GM19099 (cell line): ENCODE results near the gene OTUD5.
A peak's percentile ranks its signal among the peaks of the same experiment; 100 is the strongest.

Source experiments
- POLR2A ChIP-seq: IDR thresholded peaks from 3 replicates; pipeline ENCODE4 v1.6.1; 2011; ENCODE audit warnings: low read depth; ENCODE audit not compliant: insufficient read length; ENCODE audit errors: extremely low read depth

Gene OTUD5

GRCh38 chrX:48905090-48905790 lies 52.2 kb downstream of the OTUD5 start:
- TF ChIP-seq POLR2A, result no peak

GRCh38 chrX:48904626-48905025 lies 52.8 kb downstream of the OTUD5 start:
- TF ChIP-seq POLR2A, result no peak

- TF ChIP-seq POLR2A, result no peak
Observed at GRCh38 chrX:48904180-48904579, 53.2 kb downstream of the OTUD5 start.

GRCh38 chrX:48903290-48903689 lies 54.1 kb downstream of the OTUD5 start:
- TF ChIP-seq POLR2A, result no peak

- no peak for TF ChIP-seq POLR2A
Observed at GRCh38 chrX:48902776-48903175, 54.6 kb downstream of the OTUD5 start.

- TF ChIP-seq POLR2A, result no peak
Observed at GRCh38 chrX:48902135-48902534, 55.3 kb downstream of the OTUD5 start.

- TF ChIP-seq POLR2A, result no peak
Observed at GRCh38 chrX:48901069-48901468, 56.3 kb downstream of the OTUD5 start.

GRCh38 chrX:48899078-48899410 lies 58.4 kb downstream of the OTUD5 start:
- TF ChIP-seq POLR2A, result no peak

GRCh38 chrX:48897625-48898306 lies 59.6 kb downstream of the OTUD5 start, which contains the start of the genes PQBP1 and TIMM17B:
Gene PQBP1 (plus strand): TSS chrX:48897930. CDS start chrX:48898510, 580 bp downstream.
Gene TIMM17B (minus strand): TSS chrX:48897768. CDS start chrX:48897749, 19 bp downstream.
- peak; percentile 83 for TF ChIP-seq POLR2A

- TF ChIP-seq POLR2A, result no peak
Observed at GRCh38 chrX:48897157-48897624, 60.2 kb downstream of the OTUD5 start.

GRCh38 chrX:48896611-48897011 lies 60.8 kb downstream of the OTUD5 start:
- no peak for TF ChIP-seq POLR2A

GRCh38 chrX:48894891-48895290 lies 62.5 kb downstream of the OTUD5 start:
- no peak for TF ChIP-seq POLR2A

GRCh38 chrX:48893556-48894348 lies 63.7 kb downstream of the OTUD5 start:
- TF ChIP-seq POLR2A, result no peak

- no peak for TF ChIP-seq POLR2A
Observed at GRCh38 chrX:48892896-48893295, 64.5 kb downstream of the OTUD5 start.
